ENCODE data around the gene ECSCR. TPM values are rescaled to one million over a fixed set of nuclear protein-coding genes. Genes with fewer than 3 reads are reported as not detected.
"Not testable (repeated sequence)": the region's sequence is repeated elsewhere in the genome, so short reads cannot be mapped to it uniquely, and the experiment has no call there.

Gene ECSCR
- 565 TPM for total RNA-seq (ENCODE audit: unreplicated experiment)
- long read RNA-seq, transcript ECSCR-201 (10 exons, 1,035 nt) = major isoform, 449 of 459 reads
- long read RNA-seq, partial matches to known transcripts = 7 of 459 reads
- long read RNA-seq, other reads (novel, unspliced or antisense) = 3 of 459 reads

DNA sequence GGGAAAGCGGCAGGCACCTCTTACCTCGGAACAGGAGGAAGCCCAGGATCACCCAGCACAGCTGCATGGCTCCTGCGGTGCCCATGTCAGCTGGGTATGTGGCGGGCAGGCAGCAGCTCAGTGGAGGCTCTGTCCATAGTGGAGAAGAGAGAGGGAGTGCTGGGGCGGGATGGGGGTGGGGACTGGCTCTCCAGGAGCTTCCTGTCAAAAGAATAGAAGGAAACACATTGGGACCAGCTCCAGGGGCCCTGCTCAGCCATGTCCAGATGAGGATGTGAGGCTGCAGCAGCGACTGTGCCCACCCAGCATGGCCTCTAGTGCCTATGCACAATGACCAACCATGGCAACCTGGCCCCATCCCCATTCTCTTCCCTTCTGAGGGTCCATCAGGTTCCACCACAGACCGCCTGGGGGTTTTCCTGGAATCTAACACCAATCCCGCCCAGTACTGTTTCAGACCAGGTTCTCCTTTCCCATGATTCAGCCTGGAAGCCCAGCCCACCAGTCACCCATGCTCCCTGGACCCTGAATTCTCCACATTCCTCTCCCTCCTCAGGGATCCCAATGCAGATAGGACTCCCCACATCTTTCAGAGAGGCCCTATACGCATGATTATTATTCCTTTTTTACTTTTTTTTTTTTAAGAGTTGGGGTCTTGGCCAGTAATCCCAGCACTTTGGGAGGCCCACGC lies at the start of gene ECSCR:
Gene ECSCR, minus strand, starts transcription at position 158 of the 691 bp plus-strand sequence. Its CDS starts 73 bp downstream, at position 85.
- Mint-ChIP-seq H3K27ac (ENCODE audit: unreplicated experiment) (peak within 1 kb of the TSS; percentile 98), H3K27me3 (ENCODE audit: unreplicated experiment) (peaks cover 10% of the 10 kb centered on the region), H3K9me3 (ENCODE audit: unreplicated experiment) (no peaks in the 10 kb centered on the region), H3K36me3 (ENCODE audit: low read depth, unreplicated experiment) (peaks cover 10% of the 10 kb centered on the region), H3K4me3 (ENCODE audit: unreplicated experiment) (peak within 1 kb of the TSS; percentile 94), H3K4me1 (ENCODE audit: unreplicated experiment) (peaks cover 33% of the 10 kb centered on the region)
- peak; percentile 65 for DNase-seq (ENCODE audit: low spot score)
- TF ChIP-seq, protein P1, sequence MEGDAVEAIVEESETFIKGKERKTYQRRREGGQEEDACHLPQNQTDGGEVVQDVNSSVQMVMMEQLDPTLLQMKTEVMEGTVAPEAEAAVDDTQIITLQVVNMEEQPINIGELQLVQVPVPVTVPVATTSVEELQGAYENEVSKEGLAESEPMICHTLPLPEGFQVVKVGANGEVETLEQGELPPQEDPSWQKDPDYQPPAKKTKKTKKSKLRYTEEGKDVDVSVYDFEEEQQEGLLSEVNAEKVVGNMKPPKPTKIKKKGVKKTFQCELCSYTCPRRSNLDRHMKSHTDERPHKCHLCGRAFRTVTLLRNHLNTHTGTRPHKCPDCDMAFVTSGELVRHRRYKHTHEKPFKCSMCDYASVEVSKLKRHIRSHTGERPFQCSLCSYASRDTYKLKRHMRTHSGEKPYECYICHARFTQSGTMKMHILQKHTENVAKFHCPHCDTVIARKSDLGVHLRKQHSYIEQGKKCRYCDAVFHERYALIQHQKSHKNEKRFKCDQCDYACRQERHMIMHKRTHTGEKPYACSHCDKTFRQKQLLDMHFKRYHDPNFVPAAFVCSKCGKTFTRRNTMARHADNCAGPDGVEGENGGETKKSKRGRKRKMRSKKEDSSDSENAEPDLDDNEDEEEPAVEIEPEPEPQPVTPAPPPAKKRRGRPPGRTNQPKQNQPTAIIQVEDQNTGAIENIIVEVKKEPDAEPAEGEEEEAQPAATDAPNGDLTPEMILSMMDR (IDR thresholded peaks at IDR 0.05; ENCODE audit: unreplicated experiment) = no peak

- H3K27me3 Mint-ChIP-seq (ENCODE audit: unreplicated experiment); H3K4me3 Mint-ChIP-seq (ENCODE audit: unreplicated experiment); H3K9me3 Mint-ChIP-seq (ENCODE audit: unreplicated experiment); DNase-seq (ENCODE audit: low spot score); H3K36me3 Mint-ChIP-seq (ENCODE audit: low read depth, unreplicated experiment); H3K4me1 Mint-ChIP-seq (ENCODE audit: unreplicated experiment): not testable (repeated sequence)
- peak overlapping the region; percentile 20 for H3K27ac Mint-ChIP-seq (ENCODE audit: unreplicated experiment)
These were observed 42.2 kb upstream of the ECSCR start for GRCh38 chr5:139504722-139505121.

- H3K36me3 Mint-ChIP-seq (ENCODE audit: low read depth, unreplicated experiment); DNase-seq (ENCODE audit: low spot score); H3K4me1 Mint-ChIP-seq (ENCODE audit: unreplicated experiment); H3K9me3 Mint-ChIP-seq (ENCODE audit: unreplicated experiment); H3K27me3 Mint-ChIP-seq (ENCODE audit: unreplicated experiment); H3K27ac Mint-ChIP-seq (ENCODE audit: unreplicated experiment); H3K4me3 Mint-ChIP-seq (ENCODE audit: unreplicated experiment): not testable (repeated sequence)
These were observed 41.3 kb upstream of the ECSCR start for GRCh38 chr5:139503879-139504278.

- not testable (repeated sequence) for H3K4me3 Mint-ChIP-seq (ENCODE audit: unreplicated experiment); H3K27me3 Mint-ChIP-seq (ENCODE audit: unreplicated experiment); DNase-seq (ENCODE audit: low spot score); H3K9me3 Mint-ChIP-seq (ENCODE audit: unreplicated experiment); H3K36me3 Mint-ChIP-seq (ENCODE audit: low read depth, unreplicated experiment); H3K4me1 Mint-ChIP-seq (ENCODE audit: unreplicated experiment); H3K27ac Mint-ChIP-seq (ENCODE audit: unreplicated experiment)
These were observed 40.7 kb upstream of the ECSCR start for GRCh38 chr5:139503036-139503817.

DNA sequence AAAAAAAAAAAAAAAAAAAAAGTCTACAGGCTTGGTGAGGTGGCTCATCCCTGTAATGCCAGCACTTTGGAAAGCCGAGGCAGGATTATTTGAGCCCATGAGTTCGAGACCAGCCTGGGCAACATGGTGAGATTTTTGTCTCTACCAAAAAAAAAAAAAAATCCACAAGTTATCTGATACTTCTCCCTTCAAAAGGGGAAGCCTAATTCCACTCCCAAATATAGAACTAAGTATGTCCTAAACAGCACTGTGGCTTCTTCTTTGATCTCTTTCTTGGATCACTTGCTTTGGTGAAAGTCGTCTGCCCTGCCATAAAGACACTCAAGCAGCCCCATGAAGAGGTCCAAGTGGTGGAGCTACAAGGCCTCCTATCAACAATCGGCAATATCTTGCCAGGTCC lies 38.8 kb upstream of the ECSCR start:
- no peaks in the 10 kb centered on the region for H3K36me3 Mint-ChIP-seq (ENCODE audit: low read depth, unreplicated experiment)
- H3K27me3 Mint-ChIP-seq (ENCODE audit: unreplicated experiment) = no peaks in the 10 kb centered on the region
- H3K4me1 Mint-ChIP-seq (ENCODE audit: unreplicated experiment) = peaks cover 9% of the 10 kb centered on the region
- no peaks in the 10 kb centered on the region for H3K9me3 Mint-ChIP-seq (ENCODE audit: unreplicated experiment)
- TF ChIP-seq, protein P1 (IDR thresholded peaks at IDR 0.05; ENCODE audit: unreplicated experiment) = no peak
- no peak for DNase-seq (ENCODE audit: low spot score)
- H3K4me3 Mint-ChIP-seq (ENCODE audit: unreplicated experiment) = no peak overlapping the region
- H3K27ac Mint-ChIP-seq (ENCODE audit: unreplicated experiment) = no peak overlapping the region

GRCh38 chr5:139495638-139496435 lies 33.3 kb upstream of the ECSCR start:
- no peaks in the 10 kb centered on the region for H3K9me3 Mint-ChIP-seq (ENCODE audit: unreplicated experiment)
- TF ChIP-seq, protein P1 (IDR thresholded peaks at IDR 0.05; ENCODE audit: unreplicated experiment) = no peak
- H3K36me3 Mint-ChIP-seq (ENCODE audit: low read depth, unreplicated experiment) = no peaks in the 10 kb centered on the region
- H3K4me3 Mint-ChIP-seq (ENCODE audit: unreplicated experiment) = no peak overlapping the region
- peaks cover 17% of the 10 kb centered on the region for H3K4me1 Mint-ChIP-seq (ENCODE audit: unreplicated experiment)
- no peaks in the 10 kb centered on the region for H3K27me3 Mint-ChIP-seq (ENCODE audit: unreplicated experiment)
- peak overlapping the region; percentile 36 for H3K27ac Mint-ChIP-seq (ENCODE audit: unreplicated experiment)
- no peak for DNase-seq (ENCODE audit: low spot score)

Data from endothelial cell (in vitro differentiated cells).